Central memory CD8-positive, alpha-beta T cell (primary cell): ENCODE results near the gene SPTAN1.

Experiments used
- ATAC-seq: fragments of 150-1000 bp; cut with Tn5 transposase; replicated peaks from 2 replicates; pipeline ENCODE4 v1.10.0; 2022; ENCODE audit warnings: mild to moderate bottlenecking, moderate FRiP score, moderate number of reproducible peaks; ENCODE audit not compliant: poor library complexity, severe bottlenecking; ENCODE audit errors: extremely low read depth
- DNase-seq, 2 donors: peaks; one replicate each; pipeline ENCODE4 v3.0.0; 2021; ENCODE audit warnings: low spot score in 2 of 2
- H3K27ac Mint-ChIP-seq: one replicate; pipeline ENCODE4 v1.8.0; 2022; ENCODE audit warnings: low read depth, mild to moderate bottlenecking, moderate library complexity, mixed read lengths
- H3K27me3 Mint-ChIP-seq: one replicate; pipeline ENCODE4 v1.8.0; 2022; ENCODE audit warnings: mixed read lengths
- H3K36me3 Mint-ChIP-seq: one replicate; pipeline ENCODE4 v1.8.0; 2022; ENCODE audit warnings: mild to moderate bottlenecking, moderate library complexity, mixed read lengths; ENCODE audit not compliant: insufficient read depth
- H3K4me1 Mint-ChIP-seq: one replicate; pipeline ENCODE4 v1.8.0; 2022; ENCODE audit warnings: mixed read lengths
- H3K4me3 Mint-ChIP-seq: one replicate; pipeline ENCODE4 v1.8.0; 2022; ENCODE audit warnings: mild to moderate bottlenecking, moderate library complexity, mixed read lengths
- H3K9me3 Mint-ChIP-seq: one replicate; pipeline ENCODE4 v1.8.0; 2022; ENCODE audit warnings: mixed read lengths

The SPTAN1 gene

GRCh38 chr9:128632486-128632885 is 80.1 kb downstream of the SPTAN1 start:
- DNase-seq (no peak), ATAC-seq (no peak)
- H3K9me3 Mint-ChIP-seq = no peaks in the 10 kb centered on the region
- H3K27ac Mint-ChIP-seq = no peak overlapping the region
- no peaks in the 10 kb centered on the region for H3K27me3 Mint-ChIP-seq
- peaks cover 5% of the 10 kb centered on the region for H3K4me1 Mint-ChIP-seq
- peaks cover 29% of the 10 kb centered on the region for H3K36me3 Mint-ChIP-seq
- no peak overlapping the region for H3K4me3 Mint-ChIP-seq

DNA sequence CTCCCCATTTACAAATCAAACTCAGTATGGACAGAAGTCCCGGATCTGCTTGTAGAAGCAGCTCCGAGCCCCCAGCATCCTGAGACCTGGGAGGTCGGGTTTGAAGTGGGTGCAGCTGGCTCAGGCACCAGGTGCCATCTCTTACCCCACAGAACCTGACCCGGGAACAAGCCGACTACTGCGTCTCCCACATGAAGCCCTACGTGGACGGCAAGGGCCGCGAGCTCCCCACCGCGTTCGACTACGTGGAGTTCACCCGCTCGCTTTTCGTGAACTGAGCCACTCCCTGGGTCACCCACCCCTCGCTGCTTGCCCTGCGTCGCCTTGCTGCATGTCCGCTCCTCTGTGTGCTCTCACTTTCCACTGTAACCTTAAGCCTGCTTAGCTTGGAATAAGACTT is 80.7 kb downstream of the SPTAN1 start:
- no peaks in the 10 kb centered on the region for H3K9me3 Mint-ChIP-seq
- no peaks in the 10 kb centered on the region for H3K27me3 Mint-ChIP-seq
- no peak for DNase-seq
- H3K36me3 Mint-ChIP-seq = peaks cover 29% of the 10 kb centered on the region
- ATAC-seq = no peak
- no peak overlapping the region for H3K4me3 Mint-ChIP-seq
- H3K4me1 Mint-ChIP-seq = peaks cover 5% of the 10 kb centered on the region
- H3K27ac Mint-ChIP-seq = no peak overlapping the region

DNA sequence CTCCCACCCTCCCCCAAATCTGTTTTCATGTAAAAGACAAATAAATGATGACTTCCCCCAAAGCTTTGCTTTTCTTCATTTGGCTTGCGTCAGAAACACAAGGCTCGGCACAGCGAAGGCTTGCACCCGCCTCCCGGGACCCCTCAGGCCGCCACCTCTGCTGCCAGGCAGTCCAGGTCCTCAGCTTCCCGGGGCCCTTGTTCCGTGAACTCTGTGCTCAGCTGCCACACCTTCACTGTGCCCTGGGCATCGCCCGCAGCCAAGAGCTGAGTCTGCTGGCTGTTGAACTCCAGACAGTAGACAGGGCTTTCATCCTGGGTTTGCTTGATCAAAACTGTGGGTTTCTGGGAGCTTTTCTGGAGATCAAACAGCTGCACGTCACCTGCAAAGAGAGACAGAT is 81.2 kb downstream of the SPTAN1 start:
- no peak for ATAC-seq
- Mint-ChIP-seq H3K9me3 (no peaks in the 10 kb centered on the region), H3K4me3 (no peak overlapping the region), H3K4me1 (peaks cover 5% of the 10 kb centered on the region), H3K27ac (no peak overlapping the region), H3K27me3 (no peaks in the 10 kb centered on the region), H3K36me3 (peaks cover 29% of the 10 kb centered on the region)
- no peak for DNase-seq

- no peak for DNase-seq
- H3K9me3 Mint-ChIP-seq = no peaks in the 10 kb centered on the region
- no peak for ATAC-seq
- no peak overlapping the region for H3K4me3 Mint-ChIP-seq
- H3K27me3 Mint-ChIP-seq = no peaks in the 10 kb centered on the region
- H3K4me1 Mint-ChIP-seq = peaks cover 5% of the 10 kb centered on the region
- peaks cover 28% of the 10 kb centered on the region for H3K36me3 Mint-ChIP-seq
- H3K27ac Mint-ChIP-seq = no peak overlapping the region
Observed at GRCh38 chr9:128634111-128634510, 81.7 kb downstream of the SPTAN1 start.

GRCh38 chr9:128634651-128635262 is 82.4 kb downstream of the SPTAN1 start:
- Mint-ChIP-seq H3K9me3 (no peaks in the 10 kb centered on the region), H3K4me1 (peaks cover 5% of the 10 kb centered on the region), H3K36me3 (peaks cover 24% of the 10 kb centered on the region), H3K27ac (no peak overlapping the region), H3K27me3 (no peaks in the 10 kb centered on the region), H3K4me3 (no peak overlapping the region)
- DNase-seq (no peak), ATAC-seq (no peak)

GRCh38 chr9:128635266-128636023 is 83.1 kb downstream of the SPTAN1 start:
- no peak for ATAC-seq

DNA sequence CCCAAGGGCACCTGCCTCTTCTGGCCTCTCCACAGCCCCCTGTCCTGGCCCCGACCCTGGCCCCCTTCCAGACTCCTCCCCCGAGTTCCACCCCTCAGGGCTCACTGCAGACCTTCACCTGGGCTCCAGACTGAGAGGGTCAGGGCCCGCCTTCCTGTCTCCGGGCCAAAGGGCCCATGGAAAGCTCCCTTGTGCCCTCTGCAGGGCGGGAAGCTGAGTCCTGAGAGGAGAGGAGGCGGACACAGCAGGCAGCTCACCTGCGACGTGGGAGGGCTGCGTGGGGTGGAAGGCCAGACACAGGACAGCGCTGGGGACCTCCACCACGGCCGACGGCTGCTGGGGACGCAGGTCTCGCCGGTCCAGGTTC is 83.6 kb downstream of the SPTAN1 start:
- Mint-ChIP-seq H3K27ac (no peak overlapping the region), H3K36me3 (peaks cover 18% of the 10 kb centered on the region)
- no peak for ATAC-seq

More at GRCh38 chr9:128635266-128636023, 83.1 kb downstream of the SPTAN1 start:
- DNase-seq = no peak
- Mint-ChIP-seq H3K4me3 (no peak overlapping the region), H3K36me3 (peaks cover 18% of the 10 kb centered on the region), H3K27me3 (no peaks in the 10 kb centered on the region), H3K9me3 (no peaks in the 10 kb centered on the region), H3K4me1 (peaks cover 2% of the 10 kb centered on the region), H3K27ac (no peak overlapping the region)

GRCh38 chr9:128636556-128637530 is 84.5 kb downstream of the SPTAN1 start:
- Mint-ChIP-seq H3K27me3 (no peaks in the 10 kb centered on the region), H3K9me3 (no peaks in the 10 kb centered on the region), H3K36me3 (peaks cover 13% of the 10 kb centered on the region), H3K4me3 (no peak overlapping the region), H3K27ac (no peak overlapping the region), H3K4me1 (no peaks in the 10 kb centered on the region)
- ATAC-seq (no peak), DNase-seq (no peak)

More for the DNA sequence above, 83.6 kb downstream of the SPTAN1 start:
- no peak for DNase-seq
- Mint-ChIP-seq H3K27me3 (no peaks in the 10 kb centered on the region), H3K9me3 (no peaks in the 10 kb centered on the region), H3K4me3 (no peak overlapping the region), H3K4me1 (no peaks in the 10 kb centered on the region)

DNA sequence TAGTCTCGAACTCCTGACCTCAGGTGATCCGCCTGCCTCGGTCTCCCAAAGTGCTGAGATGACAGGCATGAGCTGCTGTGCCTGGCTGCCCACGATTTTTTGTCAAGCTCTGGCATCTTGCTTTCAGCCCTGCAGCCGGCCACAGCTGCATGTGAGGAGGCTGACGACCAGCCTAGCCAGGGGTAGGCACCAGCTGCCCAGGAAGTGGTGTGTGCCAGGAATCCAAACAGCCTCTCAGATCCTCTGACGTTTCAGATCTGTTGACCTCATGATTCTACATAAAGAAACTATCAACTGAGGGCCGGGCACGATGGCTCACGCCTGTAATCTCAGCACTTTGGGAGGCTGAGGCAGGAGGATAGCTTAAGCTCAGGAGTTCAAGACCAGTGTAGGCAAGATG is 85.3 kb downstream of the SPTAN1 start:
- Mint-ChIP-seq H3K4me1 (no peaks in the 10 kb centered on the region), H3K36me3 (peaks cover 8% of the 10 kb centered on the region), H3K4me3 (no peak overlapping the region), H3K27me3 (no peaks in the 10 kb centered on the region), H3K9me3 (no peaks in the 10 kb centered on the region), H3K27ac (no peak overlapping the region)
- no peak for DNase-seq
- ATAC-seq = no peak

DNA sequence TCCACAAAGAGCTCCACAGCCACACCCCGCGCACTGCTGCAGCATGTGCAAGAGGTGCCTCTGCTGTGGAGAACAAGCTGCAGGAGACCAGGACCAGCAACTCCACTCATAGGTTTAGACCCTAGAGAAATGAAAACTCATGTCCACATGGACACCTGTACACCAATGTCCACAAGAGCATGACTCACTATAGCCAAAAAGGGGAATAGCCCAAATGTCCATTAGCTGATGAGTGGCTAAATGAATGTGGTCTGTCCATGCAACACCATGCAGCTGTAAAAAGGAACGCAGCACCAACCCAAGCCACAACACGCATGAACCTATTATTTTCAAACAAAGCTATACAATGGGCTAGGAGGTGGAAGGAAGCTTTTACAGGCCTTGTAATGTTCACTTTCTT is 86.2 kb downstream of the SPTAN1 start:
- ATAC-seq = no peak
- Mint-ChIP-seq H3K4me3 (no peak overlapping the region), H3K9me3 (no peaks in the 10 kb centered on the region), H3K36me3 (peaks cover 6% of the 10 kb centered on the region), H3K27ac (no peak overlapping the region), H3K4me1 (no peaks in the 10 kb centered on the region), H3K27me3 (no peaks in the 10 kb centered on the region)
- DNase-seq = no peak

DNA sequence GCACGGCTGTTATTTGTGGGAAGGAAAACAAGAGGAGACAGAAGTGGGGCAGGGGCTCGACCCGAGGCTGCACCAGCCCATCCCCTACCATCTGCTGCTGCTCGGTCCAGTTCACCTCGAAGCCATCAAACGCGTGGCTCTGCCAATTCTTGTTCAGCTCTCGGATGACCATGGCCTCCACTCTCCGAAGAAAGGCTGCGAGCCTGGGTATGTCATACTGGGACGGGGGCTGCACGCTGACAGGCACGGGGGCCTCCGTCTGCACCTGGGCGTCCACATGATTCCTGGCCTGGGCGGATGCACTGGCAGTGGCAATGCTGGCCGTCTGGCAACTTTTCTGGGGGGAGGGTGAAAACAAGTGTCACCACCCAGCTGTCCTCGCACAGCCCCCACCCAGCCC is 88.2 kb downstream of the SPTAN1 start:
- Mint-ChIP-seq H3K4me1 (no peaks in the 10 kb centered on the region), H3K27me3 (no peaks in the 10 kb centered on the region), H3K9me3 (no peaks in the 10 kb centered on the region), H3K4me3 (no peak overlapping the region), H3K36me3 (peaks cover 1% of the 10 kb centered on the region), H3K27ac (no peak overlapping the region)
- no peak for ATAC-seq
- no peak for DNase-seq

GRCh38 chr9:128642675-128643245 is 90.4 kb downstream of the SPTAN1 start:
- H3K4me1 Mint-ChIP-seq = no peaks in the 10 kb centered on the region
- H3K36me3 Mint-ChIP-seq = peaks cover 1% of the 10 kb centered on the region
- DNase-seq (no peak), ATAC-seq (no peak)
- H3K27me3 Mint-ChIP-seq = no peaks in the 10 kb centered on the region
- H3K9me3 Mint-ChIP-seq = no peaks in the 10 kb centered on the region
- H3K27ac Mint-ChIP-seq = no peak overlapping the region
- H3K4me3 Mint-ChIP-seq = no peak overlapping the region
